Measurements from ENCODE around the gene MGAT4B.

The MGAT4B gene

DNA sequence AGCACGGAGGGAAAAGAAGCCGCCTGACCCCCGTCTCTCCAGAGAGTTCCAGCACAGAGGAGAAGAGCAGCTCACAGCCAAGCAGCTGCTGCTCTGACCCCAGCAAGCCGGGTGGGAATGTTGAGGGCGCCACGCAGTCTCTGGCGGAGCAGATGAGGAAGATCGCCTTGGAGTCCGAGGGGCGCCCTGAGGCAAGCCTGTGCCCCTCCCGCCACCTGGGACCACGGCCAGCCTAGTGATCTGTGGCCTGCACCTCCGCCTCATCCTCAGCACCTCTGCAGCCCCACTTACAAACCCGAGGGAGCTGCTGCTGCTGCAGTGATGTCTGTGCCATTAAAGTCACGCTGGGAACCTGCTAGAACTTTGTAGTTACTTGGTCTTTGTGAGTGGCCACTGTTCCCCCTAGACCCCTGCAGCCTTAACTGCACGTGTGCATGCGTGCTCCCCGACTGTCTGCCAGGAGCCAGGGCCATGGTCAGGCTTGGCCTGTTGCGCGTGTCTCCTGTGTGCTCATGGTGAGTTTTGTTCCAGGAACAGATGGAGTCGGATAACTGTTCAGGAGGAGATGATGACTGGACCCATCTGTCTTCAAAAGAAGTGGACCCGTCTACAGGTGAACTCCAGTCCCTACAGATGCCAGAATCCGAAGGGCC lies 26.5 kb upstream of the MGAT4B start:
- TF ChIP-seq CTCF (conservative IDR thresholded peaks at IDR 0.05; ENCODE audit: low read depth, low read length) = no peak
- H3K4me3 ChIP-seq (ENCODE audit: low read length) = no peak overlapping the region
- DNase-seq (ENCODE audit: low read depth) = no peak

DNA sequence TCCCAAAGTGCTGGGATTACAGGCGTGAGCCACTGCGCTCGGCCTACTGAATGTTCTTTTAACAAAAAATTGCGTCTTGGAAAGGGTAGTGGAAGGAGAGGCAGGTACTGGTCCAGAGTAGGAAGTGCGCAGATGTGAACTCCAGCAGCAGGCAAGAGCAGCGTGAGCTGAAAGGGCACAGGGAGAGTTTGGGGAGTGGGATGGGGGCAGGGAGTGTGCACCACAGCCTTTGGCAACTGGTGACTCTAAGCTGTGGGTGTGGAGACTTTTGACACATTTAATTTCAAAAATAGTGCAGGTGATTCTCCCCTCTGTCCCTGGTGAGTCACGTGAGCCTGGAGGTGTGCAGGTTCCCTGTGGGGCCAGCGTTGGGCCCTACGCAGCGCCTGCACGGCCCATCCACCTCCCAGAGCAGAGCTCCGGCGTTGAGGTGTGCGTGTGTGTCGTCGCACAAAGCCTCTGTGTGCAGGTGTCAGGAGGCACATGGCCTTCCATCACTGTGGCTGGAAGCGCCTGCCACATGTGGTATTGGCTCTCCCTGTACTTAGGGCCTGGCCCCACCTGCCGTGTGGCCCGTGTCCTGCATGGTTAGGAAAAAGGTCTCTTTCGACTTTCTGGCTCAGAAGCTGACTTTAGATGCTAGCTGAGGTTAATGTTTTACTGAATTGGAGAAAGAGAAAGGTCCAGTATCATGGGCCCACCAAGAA lies 25.5 kb upstream of the MGAT4B start:
- no peak overlapping the region for H3K4me3 ChIP-seq (ENCODE audit: low read length)
- TF ChIP-seq CTCF (conservative IDR thresholded peaks at IDR 0.05; ENCODE audit: low read depth, low read length) = no peak
- DNase-seq (ENCODE audit: low read depth) = no peak

DNA sequence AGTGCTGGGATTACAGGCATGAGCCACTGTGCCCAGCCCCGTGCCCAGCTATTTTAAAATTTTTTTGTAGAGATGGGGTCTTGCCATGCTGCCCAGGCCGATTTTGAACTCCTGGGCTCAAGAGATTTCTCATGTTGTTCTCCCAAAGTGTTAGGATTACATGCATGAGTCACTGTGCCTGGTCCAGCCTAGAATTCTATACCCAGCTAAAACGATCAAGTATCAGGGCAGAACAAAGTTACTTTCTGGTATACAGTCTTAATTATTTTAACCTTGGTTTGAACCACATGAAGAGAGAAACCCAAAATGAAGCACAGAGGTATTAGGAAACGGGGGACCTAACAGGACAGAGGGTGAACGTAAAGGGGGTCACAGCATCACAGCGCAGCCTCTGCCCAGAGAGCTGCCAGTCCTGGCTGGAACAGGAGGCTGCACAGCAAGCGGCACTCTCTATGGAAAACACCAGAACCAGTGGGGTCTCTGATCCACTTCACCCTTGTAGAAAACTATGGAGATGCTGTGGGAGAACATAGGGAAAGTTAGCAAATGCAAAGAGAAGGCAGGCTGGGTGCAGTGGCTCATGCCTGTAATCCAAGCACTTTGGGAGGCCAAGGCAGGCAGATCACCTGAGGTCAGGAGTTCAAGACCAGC lies 24.3 kb upstream of the MGAT4B start:
- TF ChIP-seq CTCF (conservative IDR thresholded peaks at IDR 0.05; ENCODE audit: low read depth, low read length) = no peak
- H3K4me3 ChIP-seq (ENCODE audit: low read length) = no peak overlapping the region
- no peak for DNase-seq (ENCODE audit: low read depth)

GRCh38 chr5:179829732-179830435 lies 23.2 kb upstream of the MGAT4B start:
- no peak for TF ChIP-seq CTCF (conservative IDR thresholded peaks at IDR 0.05; ENCODE audit: low read depth, low read length)
- H3K4me3 ChIP-seq (ENCODE audit: low read length) = no peak overlapping the region
- no peak for DNase-seq (ENCODE audit: low read depth)

- TF ChIP-seq CTCF (conservative IDR thresholded peaks at IDR 0.05; ENCODE audit: low read depth, low read length) = no peak
- H3K4me3 ChIP-seq (ENCODE audit: low read length) = no peak overlapping the region
- DNase-seq (ENCODE audit: low read depth) = no peak
Observed at GRCh38 chr5:179828756-179829421, 22.2 kb upstream of the MGAT4B start.

GRCh38 chr5:179827680-179828079 lies 21.0 kb upstream of the MGAT4B start:
- DNase-seq (ENCODE audit: low read depth) = no peak
- no peak for TF ChIP-seq CTCF (conservative IDR thresholded peaks at IDR 0.05; ENCODE audit: low read depth, low read length)
- no peak overlapping the region for H3K4me3 ChIP-seq (ENCODE audit: low read length)

Data from retinal pigment epithelial cell (primary cell).